GM18951 (cell line): ENCODE data around the gene CENPB.
"Not testable (repeated sequence)": the region's sequence is repeated elsewhere in the genome, so short reads cannot be mapped to it uniquely, and the experiment has no call there.

Experiments
- POLR2A ChIP-seq: IDR thresholded peaks from 4 replicates; pipeline ENCODE4 v1.6.1; 2011; ENCODE audit warnings: mild to moderate bottlenecking; ENCODE audit not compliant: insufficient read length, insufficient read depth; ENCODE audit errors: extremely low read depth
- in situ Hi-C: fragments of 300-500 bp; cut with MboI; formaldehyde crosslinking; loops from one replicate; pipeline ENCODE4 v1.12.0; 2022; ENCODE audit warnings: low sequenced_read_pairs, mixed read lengths, inconsistent platforms; ENCODE audit not compliant: unreplicated experiment

Gene CENPB, protein sequence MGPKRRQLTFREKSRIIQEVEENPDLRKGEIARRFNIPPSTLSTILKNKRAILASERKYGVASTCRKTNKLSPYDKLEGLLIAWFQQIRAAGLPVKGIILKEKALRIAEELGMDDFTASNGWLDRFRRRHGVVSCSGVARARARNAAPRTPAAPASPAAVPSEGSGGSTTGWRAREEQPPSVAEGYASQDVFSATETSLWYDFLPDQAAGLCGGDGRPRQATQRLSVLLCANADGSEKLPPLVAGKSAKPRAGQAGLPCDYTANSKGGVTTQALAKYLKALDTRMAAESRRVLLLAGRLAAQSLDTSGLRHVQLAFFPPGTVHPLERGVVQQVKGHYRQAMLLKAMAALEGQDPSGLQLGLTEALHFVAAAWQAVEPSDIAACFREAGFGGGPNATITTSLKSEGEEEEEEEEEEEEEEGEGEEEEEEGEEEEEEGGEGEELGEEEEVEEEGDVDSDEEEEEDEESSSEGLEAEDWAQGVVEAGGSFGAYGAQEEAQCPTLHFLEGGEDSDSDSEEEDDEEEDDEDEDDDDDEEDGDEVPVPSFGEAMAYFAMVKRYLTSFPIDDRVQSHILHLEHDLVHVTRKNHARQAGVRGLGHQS

GRCh38 chr20:3786665-3787323, at the start of gene CENPB:
TSS of gene CENPB (minus strand) at chr20:3786740. CDS start at chr20:3786483, 257 bp downstream.
- in situ Hi-C loops = no loop called here
- peak; percentile 67 for TF ChIP-seq POLR2A

DNA sequence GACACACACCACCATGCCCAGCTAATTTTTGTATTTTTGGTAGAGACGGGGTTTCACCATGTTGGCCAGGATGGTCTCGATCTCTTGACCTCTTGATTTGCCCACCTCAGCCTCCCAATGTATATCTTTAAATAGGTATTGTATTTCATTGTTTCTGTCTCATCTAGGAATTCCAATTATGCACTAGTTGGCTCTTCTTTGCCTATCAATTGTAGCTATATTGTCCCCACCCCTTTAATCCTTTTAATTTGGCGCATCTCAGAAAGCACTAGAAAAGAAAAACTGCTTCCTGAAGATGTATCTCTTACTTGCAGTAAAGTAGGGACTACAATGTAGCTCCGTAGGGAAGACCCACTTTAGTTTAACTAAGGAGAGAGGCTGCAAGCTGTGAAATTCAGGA, 49.6 kb upstream of the CENPB start:
- in situ Hi-C loops = no loop called here
- TF ChIP-seq POLR2A = no peak

DNA sequence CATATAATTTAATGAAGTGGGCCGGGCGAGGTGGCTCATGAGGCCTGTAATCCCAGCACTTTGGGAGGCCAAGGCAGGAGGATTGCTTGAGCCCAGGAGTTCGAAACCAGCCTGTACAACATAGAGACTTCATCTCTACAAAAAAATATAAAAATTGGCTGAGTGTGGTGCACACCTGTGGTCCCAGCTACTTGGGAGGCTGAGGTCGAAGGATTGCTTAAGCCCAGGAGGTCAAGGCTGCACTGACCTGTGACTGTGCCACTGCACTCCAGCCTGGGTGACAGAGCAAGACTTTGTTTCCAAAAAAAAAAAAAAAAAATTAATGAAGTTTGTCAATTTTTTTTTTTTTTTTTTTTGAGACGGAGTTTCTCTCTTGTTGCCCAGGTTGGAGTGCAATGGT, 43.4 kb upstream of the CENPB start:
- in situ Hi-C loops = not testable (repeated sequence)

- no peak for TF ChIP-seq POLR2A
- in situ Hi-C loops = no loop called here
Measured at GRCh38 chr20:3828798-3829197, 42.3 kb upstream of the CENPB start.

DNA sequence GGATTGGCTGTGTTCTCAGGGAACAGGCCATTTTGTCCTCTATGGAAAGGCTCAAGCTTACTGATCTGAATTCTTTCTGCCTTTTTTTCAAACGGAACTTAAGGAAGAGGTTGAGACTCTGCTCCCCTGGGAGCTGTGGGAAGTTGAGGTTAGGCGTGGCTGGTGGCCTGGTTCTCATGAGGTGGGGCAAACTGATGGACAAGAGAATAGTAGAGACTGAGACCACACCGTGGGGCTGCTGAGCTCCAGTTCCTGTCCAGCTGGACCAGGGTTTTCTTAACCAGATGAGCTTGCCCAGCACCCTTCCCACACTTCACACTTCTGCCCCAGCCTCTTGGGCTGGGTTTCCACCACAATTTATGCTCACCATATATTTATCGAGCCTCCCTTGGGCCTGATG, 39.9 kb upstream of the CENPB start:
- TF ChIP-seq POLR2A = no peak
- in situ Hi-C loops = no loop called here

DNA sequence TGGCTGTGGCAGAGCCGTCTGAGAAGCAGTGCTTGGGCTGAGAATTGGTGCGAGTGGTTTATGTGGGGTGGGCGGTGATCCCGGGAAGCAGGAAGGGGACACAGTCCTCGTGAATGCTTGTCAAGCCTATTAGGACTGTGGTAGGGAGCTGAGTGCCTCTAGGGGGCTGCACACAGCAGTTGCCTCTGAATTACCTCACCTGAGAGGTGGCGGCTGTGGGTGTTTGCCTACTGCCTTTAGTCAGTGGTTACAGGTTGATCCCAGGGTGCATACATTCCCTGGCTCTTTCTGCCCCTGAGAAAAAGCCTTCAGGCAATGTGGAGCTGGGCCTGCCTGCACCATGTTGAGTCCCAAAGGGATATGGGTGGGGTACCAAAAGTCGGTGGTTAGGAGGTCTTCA, 39.0 kb upstream of the CENPB start:
- in situ Hi-C loops = no loop called here
- no peak for TF ChIP-seq POLR2A

DNA sequence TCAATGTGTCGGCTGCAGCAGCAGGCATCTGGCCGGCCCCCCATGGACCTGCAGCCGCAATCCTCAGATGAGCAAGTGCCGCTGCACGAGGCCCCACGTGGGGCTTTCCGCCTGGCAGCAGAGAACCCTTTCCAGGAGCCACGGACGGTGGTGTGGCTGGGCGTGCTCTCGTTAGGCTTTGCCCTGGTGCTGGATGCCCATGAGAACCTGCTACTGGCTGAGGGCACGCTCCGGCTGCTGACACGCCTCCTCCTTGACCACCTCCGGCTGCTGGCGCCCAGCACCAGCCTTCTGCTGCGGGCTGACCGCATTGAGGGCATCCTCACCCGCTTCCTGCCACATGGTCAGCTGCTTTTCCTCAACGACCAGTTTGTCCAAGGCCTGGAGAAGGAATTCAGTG, 37.3 kb upstream of the CENPB start:
- no peak for TF ChIP-seq POLR2A
- in situ Hi-C loops = no loop called here

DNA sequence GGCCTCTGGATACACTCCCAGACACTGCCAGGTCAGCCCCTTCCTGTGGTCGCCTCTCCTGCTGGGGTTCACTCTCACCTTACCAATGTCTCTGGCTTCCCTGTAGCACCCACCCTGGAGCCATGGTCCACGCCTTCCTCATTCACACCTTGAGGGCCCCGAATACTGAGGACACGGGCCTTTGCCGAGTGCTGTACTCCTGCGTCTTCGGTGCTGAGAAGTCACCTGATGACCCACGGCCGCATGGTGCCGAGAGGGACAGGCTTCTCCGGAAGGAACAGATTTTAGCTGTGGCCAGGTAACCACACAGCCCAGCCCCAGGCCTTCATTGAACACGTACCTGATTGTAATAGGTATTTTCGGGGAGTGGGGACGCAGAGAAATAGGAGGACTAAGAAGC, 35.5 kb upstream of the CENPB start:
- no peak for TF ChIP-seq POLR2A
- in situ Hi-C loops = no loop called here

GRCh38 chr20:3820901-3821727, 34.6 kb upstream of the CENPB start:
- TF ChIP-seq POLR2A = no peak
- in situ Hi-C loops = no loop called here

DNA sequence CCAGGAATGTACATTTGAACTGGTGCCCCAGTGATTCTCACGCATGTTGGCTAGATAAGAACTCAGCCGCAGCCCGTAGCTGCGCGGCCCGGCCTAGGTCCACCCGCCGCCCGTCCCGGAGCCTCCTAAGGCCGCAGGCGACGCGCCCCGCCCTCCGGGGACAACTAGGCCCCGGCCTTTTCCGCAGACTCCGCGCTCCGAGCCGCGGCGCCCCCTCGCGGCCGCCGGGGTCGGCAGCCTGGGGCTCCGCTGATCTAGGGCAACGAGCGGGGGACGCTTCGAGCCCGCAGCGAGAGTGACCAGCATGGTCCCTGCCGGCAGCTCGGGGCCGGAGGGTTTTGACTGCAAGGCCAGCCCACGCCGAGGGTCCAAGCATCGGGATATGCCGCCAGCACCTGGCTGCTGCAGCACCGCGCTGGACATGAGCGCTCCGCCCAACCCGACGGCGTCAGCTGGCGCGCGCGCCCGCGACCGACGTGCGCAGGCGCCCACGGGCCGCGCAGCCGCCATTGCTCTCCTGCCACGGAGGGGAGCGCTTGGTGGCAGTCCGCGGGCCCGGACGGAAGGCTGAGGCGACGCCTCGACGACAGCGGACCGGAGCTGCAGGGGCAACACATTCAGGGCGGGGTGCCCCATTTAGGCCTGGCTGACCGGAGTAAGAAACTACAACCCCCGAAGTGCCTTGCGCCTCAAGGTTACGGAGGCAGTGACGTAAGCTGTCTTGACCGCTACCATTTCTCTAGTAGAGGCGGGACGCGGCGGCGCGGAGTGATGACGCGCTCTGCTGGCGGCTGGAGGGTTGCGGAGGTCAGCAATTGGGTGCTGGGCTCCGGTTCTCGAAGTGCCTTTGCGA, 33.7 kb upstream of the CENPB start, which contains the start of gene AP5S1:
TSS of gene AP5S1 (plus strand) at position 500 of the 853 bp plus-strand sequence. CDS start 1,571 bp downstream, outside the sequence.
- peak; percentile 87 for TF ChIP-seq POLR2A
- in situ Hi-C loops = no loop called here

DNA sequence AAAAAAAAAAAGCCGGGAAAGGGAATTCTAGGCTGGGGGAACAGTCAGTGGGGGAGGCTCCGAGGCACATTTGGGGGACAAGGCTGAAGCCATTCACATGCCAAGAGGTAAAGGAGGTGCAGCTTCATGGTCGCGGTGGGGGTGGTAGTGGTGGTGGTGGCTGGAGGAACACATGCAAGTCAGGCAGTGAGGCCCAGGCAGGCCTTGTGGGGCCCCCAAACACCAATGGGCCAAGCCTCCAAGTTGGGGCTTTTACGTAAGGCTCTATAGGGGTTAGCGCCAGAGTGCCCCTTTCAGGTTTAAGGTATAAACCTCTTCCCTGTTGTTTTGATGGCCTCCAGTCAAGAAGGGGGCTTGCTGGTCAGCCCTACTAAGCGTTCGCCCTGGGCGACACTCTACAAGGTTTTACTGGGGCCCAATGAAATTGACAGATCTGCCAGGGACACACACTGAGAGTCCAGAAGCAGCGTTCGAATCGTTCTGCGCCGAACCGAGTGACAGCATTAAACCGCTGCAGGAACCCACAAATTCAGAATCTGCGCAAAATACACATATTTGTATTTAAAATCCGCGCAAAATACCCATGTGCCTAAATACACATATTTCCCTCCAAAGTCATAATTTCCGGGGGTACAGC, 33.0 kb upstream of the CENPB start:
- TF ChIP-seq POLR2A = no peak
- in situ Hi-C loops = no loop called here
